Suprapubic skin (tissue), 3 donors: ENCODE results near the gene ANKRD13B.

Source experiments
- EP300 ChIP-seq: sonication (generic); formaldehyde crosslinking; IDR thresholded peaks from one replicate; pipeline ENCODE4 v1.6.1; 2017; ENCODE audit warnings: antibody characterized with exemption
- TF ChIP-seq, protein P1 (sequence below), 2 donors: fragments of 200-600 bp in 1 of 2; fragments of 450-650 bp in 1 of 2; sonication (generic) in 1 of 2; IDR thresholded peaks; one replicate each; pipeline ENCODE4 v1.5.1; 2016 to 2019; ENCODE audit warnings: antibody characterized with exemption in 2 of 2, mild to moderate bottlenecking in 1 of 2, moderate library complexity in 1 of 2

DNA sequence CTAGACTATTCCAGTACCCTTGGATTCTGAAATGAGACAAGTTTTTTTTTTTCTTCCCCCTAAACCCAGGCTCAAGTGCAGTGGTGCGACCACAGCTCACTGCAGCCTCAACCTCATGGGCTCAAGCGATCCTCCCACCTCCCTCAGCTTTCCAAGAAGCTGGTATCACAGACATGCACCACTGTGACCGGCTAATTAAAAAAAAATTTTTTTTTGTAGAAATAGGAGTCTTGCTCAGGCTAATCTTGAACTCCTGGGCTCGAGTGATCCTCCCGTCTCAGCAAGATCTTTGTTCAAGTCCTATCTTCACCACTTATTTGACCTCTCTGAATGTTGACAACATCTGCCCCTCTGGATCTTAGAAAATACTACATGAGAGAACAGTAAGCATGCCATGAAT lies 56.4 kb downstream of the ANKRD13B start:
- TF ChIP-seq, protein P1, sequence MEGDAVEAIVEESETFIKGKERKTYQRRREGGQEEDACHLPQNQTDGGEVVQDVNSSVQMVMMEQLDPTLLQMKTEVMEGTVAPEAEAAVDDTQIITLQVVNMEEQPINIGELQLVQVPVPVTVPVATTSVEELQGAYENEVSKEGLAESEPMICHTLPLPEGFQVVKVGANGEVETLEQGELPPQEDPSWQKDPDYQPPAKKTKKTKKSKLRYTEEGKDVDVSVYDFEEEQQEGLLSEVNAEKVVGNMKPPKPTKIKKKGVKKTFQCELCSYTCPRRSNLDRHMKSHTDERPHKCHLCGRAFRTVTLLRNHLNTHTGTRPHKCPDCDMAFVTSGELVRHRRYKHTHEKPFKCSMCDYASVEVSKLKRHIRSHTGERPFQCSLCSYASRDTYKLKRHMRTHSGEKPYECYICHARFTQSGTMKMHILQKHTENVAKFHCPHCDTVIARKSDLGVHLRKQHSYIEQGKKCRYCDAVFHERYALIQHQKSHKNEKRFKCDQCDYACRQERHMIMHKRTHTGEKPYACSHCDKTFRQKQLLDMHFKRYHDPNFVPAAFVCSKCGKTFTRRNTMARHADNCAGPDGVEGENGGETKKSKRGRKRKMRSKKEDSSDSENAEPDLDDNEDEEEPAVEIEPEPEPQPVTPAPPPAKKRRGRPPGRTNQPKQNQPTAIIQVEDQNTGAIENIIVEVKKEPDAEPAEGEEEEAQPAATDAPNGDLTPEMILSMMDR (IDR thresholded peaks at IDR 0.05) = no peak
- no peak for TF ChIP-seq EP300
